Measurements from ENCODE around the gene ARID3A. TPM values are rescaled to one million over a fixed set of nuclear protein-coding genes. Genes with fewer than 3 reads are reported as not detected.

Gene ARID3A
- total and polyA plus RNA-seq, 2 of the 13 experiments (the other 11 are each of a cell fraction or from before 2014, with no cell fraction given): 71.3 to 77.9 TPM

GRCh38 chr19:925526-926322 is at the start of gene ARID3A (continued):
- TF ChIP-seq HOXA9 (CRISPR knock-in tag; IDR thresholded peaks at IDR 0.05; ENCODE audit: borderline replicate concordance) (no peak), RARG (CRISPR knock-in tag; IDR thresholded peaks at IDR 0.05; ENCODE audit: low read depth) (no peak), DMTF1 (CRISPR knock-in tag; IDR thresholded peaks at IDR 0.05) (no peak), ZNF558 (CRISPR knock-in tag; IDR thresholded peaks at IDR 0.05; ENCODE audit: borderline replicate concordance) (no peak), MEIS2 (CRISPR knock-in tag; IDR thresholded peaks at IDR 0.05) (no peak), ZHX2 (IDR thresholded peaks at IDR 0.05; ENCODE audit: low read depth) (no peak), ZHX2 (CRISPR knock-in tag; IDR thresholded peaks at IDR 0.05; ENCODE audit: borderline replicate concordance) (no peak), ZNF235 (CRISPR knock-in tag; IDR thresholded peaks at IDR 0.05; ENCODE audit: borderline replicate concordance) (no peak), MEIS1 (CRISPR knock-in tag; IDR thresholded peaks at IDR 0.05; ENCODE audit: borderline replicate concordance) (no peak), ZMAT3 (CRISPR knock-in tag; conservative IDR thresholded peaks at IDR 0.05) (no peak), ZFP36L2 (CRISPR knock-in tag; IDR thresholded peaks at IDR 0.05) (no peak), CENPT (CRISPR knock-in tag; IDR thresholded peaks at IDR 0.05; ENCODE audit: low read depth) (no peak), GABPA (IDR thresholded peaks at IDR 0.05; ENCODE audit: low read depth, low read length) (no peak), GABPA (CRISPR knock-in tag; IDR thresholded peaks at IDR 0.05; ENCODE audit: low read depth) (0 out of 2 replicates have a peak, but pooled peaks have one; percentile 10), NR2C2 (CRISPR knock-in tag; IDR thresholded peaks at IDR 0.05; ENCODE audit: borderline replicate concordance) (peak; percentile 29; the same call in 1 of the 2 replicates), ZBTB7A (CRISPR knock-in tag; IDR thresholded peaks at IDR 0.05) (no peak), POGK (CRISPR knock-in tag; conservative IDR thresholded peaks at IDR 0.05) (no peak), RARA (CRISPR knock-in tag; IDR thresholded peaks at IDR 0.05) (no peak), NR2F1 (CRISPR knock-in tag; IDR thresholded peaks at IDR 0.05) (peak in 1 of 2 experiments; percentile 29; a peak in 1 of 4 replicates), ZNF543 (CRISPR knock-in tag; IDR thresholded peaks at IDR 0.05) (no peak; the same call in 1 of the 2 replicates)

Data from HepG2 (cell line).